Left renal cortex interstitium (tissue), 4 donors: ENCODE results near the gene LOXL3. TPM values are rescaled to one million over a fixed set of nuclear protein-coding genes. Genes with fewer than 3 reads are reported as not detected.
"Not testable (repeated sequence)": the region's sequence is repeated elsewhere in the genome, so short reads cannot be mapped to it uniquely, and the experiment has no call there.

Source experiments
- DNase-seq, 4 donors: peaks; one replicate each; pipeline ENCODE4 v3.0.0-alpha.2; 2013; ENCODE audit warnings: low read depth in 4 of 4, low spot score in 2 of 4, missing footprints in 1 of 4
- polyA plus RNA-seq, 4 donors: library from polyadenylated mRNA; unstranded; fragments of 120-200 nt; gene quantifications; one replicate each; pipeline ENCODE4 v1.2.1, GENCODE V29; 2013; ENCODE audit not compliant: insufficient read length in 4 of 4

The LOXL3 gene
- polyA plus RNA-seq, 4 donors, result 9.7 to 12.4 (median 10.7) TPM

DNA sequence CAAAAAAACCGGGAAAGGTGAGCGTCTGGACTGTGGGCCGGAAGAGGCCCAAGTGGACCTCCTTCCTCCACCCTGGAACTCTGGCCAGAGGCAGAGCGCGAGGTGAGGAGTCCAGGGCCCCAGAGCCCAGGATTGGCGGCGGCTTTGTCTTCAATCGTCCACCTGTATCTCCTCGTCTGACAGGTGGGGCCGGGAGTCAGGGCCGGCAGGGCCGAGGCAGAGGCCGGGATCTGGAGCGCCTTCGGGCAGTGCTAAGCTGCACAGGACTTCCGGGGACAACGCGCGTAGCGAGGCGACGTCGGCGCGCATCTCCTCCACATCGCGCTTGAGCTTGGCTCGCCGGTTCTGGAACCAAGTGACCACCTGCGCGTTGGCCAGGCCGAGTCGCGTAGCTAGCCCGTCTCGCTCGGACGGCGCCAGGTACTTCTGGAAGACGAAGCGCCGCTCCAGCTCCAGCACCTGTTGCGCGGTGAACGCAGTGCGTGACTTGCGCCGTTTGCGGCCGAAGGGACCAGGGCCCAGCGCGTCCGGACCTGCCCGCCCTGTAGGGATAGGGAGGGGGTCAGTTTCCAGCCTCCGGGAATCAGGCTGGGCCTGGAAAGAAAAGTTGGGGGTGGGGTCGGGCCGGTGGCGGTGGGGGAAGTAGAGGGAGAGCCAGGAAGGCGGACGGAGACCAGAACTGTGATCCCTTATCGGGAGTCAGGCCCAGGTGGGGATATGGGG is 55.8 kb downstream of the LOXL3 start:
- DNase-seq, result no peak

DNA sequence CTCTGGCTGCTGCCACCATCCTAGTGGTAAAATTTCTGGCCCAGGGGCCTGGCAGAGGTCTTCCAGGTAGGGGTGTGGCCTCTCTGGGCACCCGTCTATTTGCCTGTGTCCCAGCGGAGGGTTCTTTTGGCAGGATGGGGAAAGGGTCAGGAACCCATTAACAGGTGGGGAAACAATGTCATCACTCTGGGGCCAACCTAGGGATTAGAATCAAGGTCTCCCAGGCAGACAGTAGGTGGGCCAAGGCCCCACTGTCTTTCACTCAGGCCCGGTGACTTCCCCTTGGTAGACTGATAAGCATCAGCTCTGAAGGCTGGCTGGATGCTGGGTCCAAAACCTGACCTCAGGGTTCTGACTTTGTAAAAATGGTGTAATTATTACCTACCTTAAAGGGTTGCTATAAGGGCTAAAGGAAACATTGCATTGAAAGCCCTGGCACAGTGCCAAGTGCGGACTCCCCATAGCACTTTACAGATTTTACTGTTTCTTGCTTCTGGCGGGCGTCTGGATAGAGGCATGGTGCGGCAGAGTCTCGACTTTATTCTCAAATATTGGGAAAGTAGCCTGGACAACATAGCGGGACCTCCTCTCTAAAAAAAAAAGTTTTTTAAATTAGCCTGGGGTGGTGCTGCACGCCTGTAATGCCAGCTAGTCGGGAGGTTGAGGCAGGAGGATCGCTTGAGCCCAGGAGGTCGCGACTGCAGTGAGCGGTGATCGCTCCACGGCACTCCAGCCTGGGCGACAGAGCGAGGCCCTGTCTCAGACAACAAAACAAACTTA is 56.6 kb downstream of the LOXL3 start:
- DNase-seq, result no peak

DNA sequence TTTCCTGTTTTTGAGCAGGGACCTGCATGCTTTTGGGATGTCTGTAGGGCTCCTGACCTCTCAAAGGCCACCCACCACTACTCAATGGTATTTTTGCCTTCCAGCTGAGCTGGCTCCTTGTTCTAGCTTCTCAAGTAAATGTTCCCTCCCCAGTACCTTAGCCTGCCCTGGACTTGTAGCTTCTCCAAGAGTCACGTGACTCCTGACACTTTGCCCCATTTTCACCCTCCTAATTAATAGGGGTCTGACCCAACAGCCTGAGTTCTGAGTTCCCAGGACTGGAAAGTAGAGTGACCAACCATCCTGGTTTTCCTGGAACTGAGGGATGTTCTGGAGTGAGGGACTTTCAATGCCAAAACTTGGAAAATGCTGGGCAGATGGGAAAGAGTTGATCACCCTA is 58.3 kb downstream of the LOXL3 start:
- DNase-seq, result no peak

DNA sequence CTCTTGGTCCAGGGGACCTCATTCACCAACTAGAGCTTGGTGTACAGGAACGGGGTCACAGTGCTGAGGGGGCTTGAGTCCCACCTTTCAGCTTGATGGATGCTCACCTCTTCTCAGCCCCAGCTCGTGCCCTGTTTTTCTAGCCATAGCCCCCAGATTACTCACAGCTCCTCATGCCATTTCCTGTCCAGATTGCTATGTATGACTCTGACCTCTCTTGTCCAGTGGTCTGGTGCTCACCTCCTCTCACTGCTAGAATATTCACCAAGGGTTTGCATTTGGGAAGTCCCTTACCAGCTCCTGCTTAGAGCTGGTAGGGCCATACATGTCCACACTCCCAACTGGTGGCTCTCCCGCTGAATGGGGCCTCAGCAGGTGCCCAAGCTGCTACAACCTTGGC is 60.2 kb downstream of the LOXL3 start:
- no peak for DNase-seq

DNA sequence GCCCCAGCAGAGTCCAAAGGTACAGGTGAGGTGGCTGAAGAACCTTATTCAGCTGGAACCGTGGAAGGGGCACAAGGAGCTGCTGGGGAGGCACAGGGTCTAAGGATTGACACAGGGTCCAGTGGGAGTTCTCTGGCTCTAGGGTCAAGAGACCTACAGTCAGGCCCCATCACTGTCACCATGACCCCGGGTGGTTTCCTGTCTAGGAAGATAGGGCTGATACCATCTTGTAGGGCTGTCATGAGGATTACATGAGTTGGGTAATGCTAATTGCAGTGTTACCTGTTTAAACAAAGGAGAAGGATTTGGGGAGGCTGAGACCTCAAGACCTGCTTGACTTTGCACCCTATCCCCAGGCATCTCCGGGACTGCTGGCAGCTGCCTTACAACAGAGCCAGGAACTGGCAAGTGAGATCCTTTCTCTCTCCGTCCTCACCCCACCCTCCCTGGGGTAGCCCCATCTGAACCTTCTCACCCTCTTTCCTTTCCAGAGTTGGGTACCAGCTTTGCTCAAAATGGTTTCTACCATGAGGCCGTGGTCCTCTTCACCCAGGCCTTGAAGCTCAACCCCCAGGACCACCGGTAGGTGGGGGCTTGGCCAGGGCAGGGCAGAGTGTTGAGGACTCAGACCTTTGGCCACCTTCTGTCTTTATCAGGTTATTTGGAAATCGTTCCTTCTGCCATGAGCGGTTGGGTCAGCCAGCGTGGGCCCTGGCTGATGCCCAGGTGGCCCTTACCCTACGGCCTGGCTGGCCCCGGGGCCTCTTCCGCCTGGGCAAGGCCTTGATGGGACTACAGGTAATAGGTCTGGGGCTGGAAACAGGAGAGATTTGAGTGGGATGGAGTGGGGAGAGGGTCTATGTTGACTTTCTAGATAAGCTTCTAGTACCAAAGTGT is 61.8 kb downstream of the LOXL3 start:
- DNase-seq, result no peak

DNA sequence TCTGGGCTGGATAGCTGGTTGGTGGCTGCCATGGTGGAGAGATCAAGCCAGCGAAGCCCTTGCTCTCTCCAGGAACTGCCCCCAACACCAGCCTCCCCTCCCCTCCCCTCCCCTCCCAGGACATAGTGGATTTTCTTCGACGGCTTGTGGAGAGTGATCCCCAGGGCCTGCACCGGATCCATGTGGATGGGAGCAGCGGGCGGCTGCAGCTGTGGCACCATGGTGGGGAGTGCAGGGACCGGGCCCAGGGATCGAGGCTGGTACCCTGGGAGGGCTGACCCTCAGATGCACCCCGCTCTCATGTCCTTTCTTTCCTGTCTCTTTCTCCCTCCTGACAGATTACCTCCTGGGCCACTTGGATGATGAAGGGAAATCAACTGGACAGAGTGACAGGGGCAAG is 63.8 kb downstream of the LOXL3 start:
- no peak for DNase-seq

DNA sequence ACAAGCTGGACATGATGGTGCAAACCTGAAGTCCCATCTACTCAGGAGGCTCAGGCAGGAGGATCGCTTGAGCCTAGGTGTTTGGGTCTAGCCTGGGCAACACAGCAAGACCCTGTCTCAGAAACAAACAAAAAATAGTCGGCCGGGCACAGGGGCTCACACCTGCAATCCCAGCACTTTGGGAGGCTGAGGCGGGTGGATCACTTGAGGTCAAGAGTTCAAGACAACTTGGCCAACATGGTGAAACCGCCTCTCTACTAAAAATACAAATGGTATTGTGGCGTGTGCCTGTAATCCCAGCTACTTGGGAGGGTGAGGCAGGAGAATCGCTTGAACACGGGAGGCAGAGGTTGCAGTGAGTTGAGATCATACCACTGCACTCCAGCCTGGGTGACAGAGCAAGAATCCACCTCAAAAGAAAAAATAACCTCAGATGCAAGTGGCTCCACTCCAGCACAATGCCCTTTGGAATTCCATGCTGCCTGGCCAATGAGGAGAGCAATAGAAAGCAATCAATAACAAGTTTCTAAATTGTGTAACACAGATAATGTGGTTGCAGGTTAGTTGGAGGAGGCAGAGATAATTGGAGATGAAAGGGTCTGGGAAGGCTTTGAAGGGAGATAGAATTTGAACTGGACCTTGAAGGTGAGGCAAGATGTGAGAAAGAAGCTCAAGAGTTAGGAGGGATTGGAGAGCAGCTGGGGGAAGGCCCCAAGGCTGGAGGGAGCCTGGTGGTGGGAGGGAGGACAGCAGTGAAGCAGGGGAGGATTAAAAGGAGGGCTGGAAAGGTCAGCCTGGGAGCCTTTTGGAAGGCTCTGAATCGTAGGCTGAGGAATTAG is 64.9 kb downstream of the LOXL3 start:
- DNase-seq, result no peak

DNA sequence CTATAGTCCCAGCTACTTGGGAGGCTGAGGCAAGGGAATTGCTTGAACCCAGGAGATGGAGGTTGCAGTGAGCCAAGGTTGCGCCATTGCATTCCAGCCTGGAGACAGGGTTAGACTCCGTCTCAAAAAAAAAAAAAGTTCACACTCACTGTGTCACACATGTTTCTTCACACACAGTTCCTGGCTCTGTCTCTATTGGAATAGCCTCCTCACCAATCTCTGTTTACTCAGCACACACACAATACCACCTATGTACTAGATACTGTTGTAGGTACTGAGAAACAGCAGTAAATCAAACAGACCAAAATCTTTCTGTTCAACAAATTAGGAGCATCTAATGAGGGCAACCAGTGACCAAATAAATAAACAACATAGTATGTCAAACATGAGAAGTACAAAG is 67.6 kb downstream of the LOXL3 start:
- DNase-seq, result no peak

DNA sequence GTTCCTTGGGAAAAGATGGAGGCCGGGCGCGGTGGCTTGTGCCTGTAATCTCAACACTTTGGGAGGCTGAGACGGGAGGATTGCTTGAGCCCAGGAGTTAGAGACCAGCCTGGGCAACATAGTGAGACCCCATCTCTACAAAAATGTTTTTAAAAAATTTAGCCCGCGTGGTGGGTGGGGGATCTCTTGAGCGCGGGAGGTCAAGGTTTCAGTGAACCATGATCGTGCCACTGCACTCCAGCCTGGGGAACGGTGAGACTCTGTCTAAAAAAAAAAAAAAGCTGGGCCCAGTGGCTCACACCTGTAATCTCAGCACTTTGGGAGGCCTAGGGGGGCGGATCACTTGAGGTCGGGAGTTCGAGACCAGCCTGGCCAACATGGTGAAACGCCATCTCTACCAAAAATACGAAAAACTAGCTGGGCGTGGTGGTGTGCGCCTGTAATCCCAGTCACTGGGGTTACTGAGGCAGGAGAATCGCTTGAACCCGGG is 70.0 kb downstream of the LOXL3 start:
- DNase-seq, result not testable (repeated sequence)

DNA sequence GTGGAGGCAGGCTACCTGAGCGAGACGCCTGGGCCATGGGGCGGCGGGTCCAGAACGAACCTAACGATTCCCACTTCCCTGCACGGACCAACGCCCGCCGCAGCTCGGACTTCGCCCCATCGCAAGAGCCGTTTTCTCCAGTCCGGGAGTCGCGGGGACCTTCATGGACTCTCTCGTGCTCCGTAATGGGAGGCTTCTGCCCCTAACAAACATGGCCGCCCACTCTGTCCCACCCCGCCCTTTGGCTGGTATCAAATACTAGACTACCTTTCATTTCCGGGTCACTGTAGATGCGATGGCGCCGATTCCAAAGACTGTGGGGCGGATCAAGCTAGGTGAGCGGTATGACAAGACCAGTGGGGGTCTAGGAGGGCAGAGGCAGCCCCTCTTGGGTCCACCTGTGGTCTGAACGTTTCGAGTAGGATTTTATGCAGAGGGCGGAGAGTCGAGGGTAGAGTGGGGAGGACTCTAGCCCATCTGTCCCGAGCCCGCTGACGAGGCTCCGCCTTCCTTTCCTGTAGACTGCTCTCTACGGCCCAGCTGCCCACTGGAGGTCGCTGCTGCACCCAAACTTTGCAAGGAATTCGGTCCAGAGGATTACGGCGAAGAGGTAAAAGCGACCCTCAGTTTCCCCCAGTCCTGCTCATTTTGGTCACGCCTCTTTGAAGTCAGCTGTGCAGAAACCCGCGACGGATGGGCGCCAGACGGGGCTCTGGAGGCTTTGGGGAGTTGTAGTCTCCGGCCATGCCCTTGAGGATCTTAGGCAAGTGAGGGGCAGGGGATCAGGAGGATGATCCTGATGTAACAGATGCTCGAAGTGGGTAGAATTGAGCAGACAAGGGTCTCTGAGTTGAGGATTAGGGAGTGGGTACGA is 70.7 kb downstream of the LOXL3 start, which contains the start of the genes CCDC142 and TTC31:
TSS of gene CCDC142 (minus strand) at position 198 of the 874 bp plus-strand sequence. CDS start at position 37, 161 bp downstream.
TSS of gene TTC31 (plus strand) at position 281 of the 874 bp plus-strand sequence. CDS start at position 296, 15 bp downstream.
- peak; percentile 94 to 97 (median 96) for DNase-seq

Other genes with a start within 250 kb of the LOXL3 start
- gene SLC4A5, start 210.5 kb downstream of the LOXL3 start, polyA plus RNA-seq, result 1 to 10 TPM; 1.8 to 4.6 (median 3.1) TPM
- 100 to 1,000 TPM; 134 to 178 (median 153) TPM for gene DCTN1, start 173.6 kb downstream of the LOXL3 start, polyA plus RNA-seq
- gene C2orf81, start 132.3 kb downstream of the LOXL3 start, polyA plus RNA-seq, result 1 to 10 TPM; 5.6 to 8.7 (median 8.2) TPM
- 10 to 100 TPM; 38.4 to 46.7 (median 40.8) TPM for gene WDR54, start 132.2 kb downstream of the LOXL3 start, polyA plus RNA-seq
- gene RTKN, start 112.0 kb downstream of the LOXL3 start, polyA plus RNA-seq, result 10 to 100 TPM; 53.7 to 94.5 (median 76.7) TPM
- gene INO80B, start 98.9 kb downstream of the LOXL3 start, polyA plus RNA-seq, result 10 to 100 TPM; 25.2 to 40.9 (median 25.9) TPM
- 100 to 1,000 TPM in 3 of 4 donors, 10 to 100 TPM in 1; 99.5 to 129 (median 123) TPM for gene WBP1, start 95.5 kb downstream of the LOXL3 start, polyA plus RNA-seq
- gene MOGS, start 88.6 kb downstream of the LOXL3 start, polyA plus RNA-seq, result 10 to 100 TPM; 47.2 to 60.8 (median 52.2) TPM
- gene MRPL53, start 81.3 kb downstream of the LOXL3 start, polyA plus RNA-seq, result 10 to 100 TPM; 40.6 to 86.2 (median 54.7) TPM
- gene CCDC142, start 70.9 kb downstream of the LOXL3 start, polyA plus RNA-seq, result 10 to 100 TPM in 3 of 4 donors, 1 to 10 TPM in 1; 8.5 to 19.7 (median 13.4) TPM
- gene TTC31, start 70.9 kb downstream of the LOXL3 start, polyA plus RNA-seq, result 10 to 100 TPM; 24.1 to 43.7 (median 33.2) TPM
- 1 to 10 TPM; 2.2 to 7.0 (median 3.2) TPM for gene LBX2, start 54.3 kb downstream of the LOXL3 start, polyA plus RNA-seq
- 10 to 100 TPM; 26.4 to 33.3 (median 28.9) TPM for gene PCGF1, start 46.2 kb downstream of the LOXL3 start, polyA plus RNA-seq
- under 1 TPM in 2 of 4 donors, not detected in 2; 0.13 to 0.14 TPM for gene TLX2, start 39.5 kb downstream of the LOXL3 start, polyA plus RNA-seq
- gene DQX1, start 27.7 kb downstream of the LOXL3 start, polyA plus RNA-seq, result under 1 TPM; 0.32 to 0.63 (median 0.41) TPM
- gene AUP1, start 24.2 kb downstream of the LOXL3 start, polyA plus RNA-seq, result 100 to 1,000 TPM in 3 of 4 donors, 10 to 100 TPM in 1; 88.8 to 136 (median 106) TPM
- 10 to 100 TPM; 33.6 to 36.9 (median 35.0) TPM for gene HTRA2, start 24.0 kb downstream of the LOXL3 start, polyA plus RNA-seq
- gene DOK1, start 778 bp upstream of the LOXL3 start, polyA plus RNA-seq, result 10 to 100 TPM in 2 of 4 donors, 1 to 10 TPM in 2; 8.3 to 11.1 (median 10.2) TPM
- 1 to 10 TPM in 2 of 4 donors, under 1 TPM in 2; 0.43 to 1.5 (median 0.98) TPM for gene M1AP, start 94.4 kb upstream of the LOXL3 start, polyA plus RNA-seq
- 1 to 10 TPM; 6.6 to 8.5 (median 7.6) TPM for gene SEMA4F, start 100.3 kb upstream of the LOXL3 start, polyA plus RNA-seq